Measurements from ENCODE around the gene RNF41.

RNF41 gene

GRCh38 chr12:56256326-56256960, 34.7 kb upstream of the RNF41 start:
- H3K4me3 ChIP-seq (ENCODE audit: insufficient read depth, low read length, poor library complexity, severe bottlenecking): no peak overlapping the region
- TF ChIP-seq EZH2phosphoT487 (conservative IDR thresholded peaks at IDR 0.05; ENCODE audit: low read length): no peak

GRCh38 chr12:56255671-56256070, 33.9 kb upstream of the RNF41 start:
- TF ChIP-seq EZH2phosphoT487 (conservative IDR thresholded peaks at IDR 0.05; ENCODE audit: low read length): no peak
- TF ChIP-seq, protein P1, sequence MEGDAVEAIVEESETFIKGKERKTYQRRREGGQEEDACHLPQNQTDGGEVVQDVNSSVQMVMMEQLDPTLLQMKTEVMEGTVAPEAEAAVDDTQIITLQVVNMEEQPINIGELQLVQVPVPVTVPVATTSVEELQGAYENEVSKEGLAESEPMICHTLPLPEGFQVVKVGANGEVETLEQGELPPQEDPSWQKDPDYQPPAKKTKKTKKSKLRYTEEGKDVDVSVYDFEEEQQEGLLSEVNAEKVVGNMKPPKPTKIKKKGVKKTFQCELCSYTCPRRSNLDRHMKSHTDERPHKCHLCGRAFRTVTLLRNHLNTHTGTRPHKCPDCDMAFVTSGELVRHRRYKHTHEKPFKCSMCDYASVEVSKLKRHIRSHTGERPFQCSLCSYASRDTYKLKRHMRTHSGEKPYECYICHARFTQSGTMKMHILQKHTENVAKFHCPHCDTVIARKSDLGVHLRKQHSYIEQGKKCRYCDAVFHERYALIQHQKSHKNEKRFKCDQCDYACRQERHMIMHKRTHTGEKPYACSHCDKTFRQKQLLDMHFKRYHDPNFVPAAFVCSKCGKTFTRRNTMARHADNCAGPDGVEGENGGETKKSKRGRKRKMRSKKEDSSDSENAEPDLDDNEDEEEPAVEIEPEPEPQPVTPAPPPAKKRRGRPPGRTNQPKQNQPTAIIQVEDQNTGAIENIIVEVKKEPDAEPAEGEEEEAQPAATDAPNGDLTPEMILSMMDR (IDR thresholded peaks at IDR 0.05; ENCODE audit: insufficient read depth, low read length, poor library complexity, severe bottlenecking): no peak
- H3K9me2 ChIP-seq (replicated peaks; ENCODE audit: insufficient read depth, low read length): no peaks in the 10 kb centered on the region
- no peak overlapping the region for H3K9ac ChIP-seq (ENCODE audit: low read length)
- H3K27me3 ChIP-seq (ENCODE audit: low read length): no peaks in the 10 kb centered on the region
- H3K4me2 ChIP-seq (ENCODE audit: low read depth, low read length, poor library complexity, severe bottlenecking): no peak overlapping the region
- no peak overlapping the region for H3K27ac ChIP-seq (ENCODE audit: low read depth, low read length)
- no peaks in the 10 kb centered on the region for H3F3A ChIP-seq (ENCODE audit: insufficient read depth)
- H3K4me3 ChIP-seq (ENCODE audit: insufficient read depth, low read length, poor library complexity, severe bottlenecking): no peak overlapping the region
- peaks cover 10% of the 10 kb centered on the region; the same call in 1 of the 2 replicates for H3K79me2 ChIP-seq (ENCODE audit: insufficient read depth, low read length)
- no peak overlapping the region for H2AFZ ChIP-seq (ENCODE audit: low read depth, low read length, severe bottlenecking)
- H3K36me3 ChIP-seq (ENCODE audit: low read length): no peaks in the 10 kb centered on the region
- no peaks in the 10 kb centered on the region for H3K9me3 ChIP-seq (ENCODE audit: insufficient read depth, low read length)
- H4K20me1 ChIP-seq (ENCODE audit: low read depth, low read length): no peaks in the 10 kb centered on the region

More at GRCh38 chr12:56256326-56256960, 34.7 kb upstream of the RNF41 start:
- Histone ChIP-seq H3K79me2 (ENCODE audit: insufficient read depth, low read length) (peaks cover 10% of the 10 kb centered on the region; the same call in 1 of the 2 replicates), H3K36me3 (ENCODE audit: low read length) (no peaks in the 10 kb centered on the region), H4K20me1 (ENCODE audit: low read depth, low read length) (no peaks in the 10 kb centered on the region), H3K9me2 (replicated peaks; ENCODE audit: insufficient read depth, low read length) (no peaks in the 10 kb centered on the region), H3K9me3 (ENCODE audit: insufficient read depth, low read length) (no peaks in the 10 kb centered on the region), H3K9ac (ENCODE audit: low read length) (no peak overlapping the region), H3K27ac (ENCODE audit: low read depth, low read length) (no peak overlapping the region), H3K27me3 (ENCODE audit: low read length) (no peaks in the 10 kb centered on the region), H3K4me2 (ENCODE audit: low read depth, low read length, poor library complexity, severe bottlenecking) (no peak overlapping the region), H2AFZ (ENCODE audit: low read depth, low read length, severe bottlenecking) (no peak overlapping the region), H3F3A (ENCODE audit: insufficient read depth) (peaks cover 2% of the 10 kb centered on the region; the same call in 1 of the 2 replicates)

- Histone ChIP-seq H3K9ac (ENCODE audit: low read length) (no peak overlapping the region), H3K36me3 (ENCODE audit: low read length) (no peaks in the 10 kb centered on the region), H3F3A (ENCODE audit: insufficient read depth) (no peaks in the 10 kb centered on the region), H3K9me3 (ENCODE audit: insufficient read depth, low read length) (no peaks in the 10 kb centered on the region), H3K4me2 (ENCODE audit: low read depth, low read length, poor library complexity, severe bottlenecking) (no peak overlapping the region), H3K27me3 (ENCODE audit: low read length) (no peaks in the 10 kb centered on the region), H3K79me2 (ENCODE audit: insufficient read depth, low read length) (peaks cover 10% of the 10 kb centered on the region; the same call in 1 of the 2 replicates), H3K9me2 (replicated peaks; ENCODE audit: insufficient read depth, low read length) (no peaks in the 10 kb centered on the region), H3K27ac (ENCODE audit: low read depth, low read length) (no peak overlapping the region), H4K20me1 (ENCODE audit: low read depth, low read length) (no peaks in the 10 kb centered on the region), H2AFZ (ENCODE audit: low read depth, low read length, severe bottlenecking) (no peak overlapping the region), H3K4me3 (ENCODE audit: insufficient read depth, low read length, poor library complexity, severe bottlenecking) (no peak overlapping the region)
- no peak for TF ChIP-seq EZH2phosphoT487 (conservative IDR thresholded peaks at IDR 0.05; ENCODE audit: low read length)
- TF ChIP-seq, protein P1 (IDR thresholded peaks at IDR 0.05; ENCODE audit: insufficient read depth, low read length, poor library complexity, severe bottlenecking): no peak
Observed at GRCh38 chr12:56253091-56253490, 31.4 kb upstream of the RNF41 start.

DNA sequence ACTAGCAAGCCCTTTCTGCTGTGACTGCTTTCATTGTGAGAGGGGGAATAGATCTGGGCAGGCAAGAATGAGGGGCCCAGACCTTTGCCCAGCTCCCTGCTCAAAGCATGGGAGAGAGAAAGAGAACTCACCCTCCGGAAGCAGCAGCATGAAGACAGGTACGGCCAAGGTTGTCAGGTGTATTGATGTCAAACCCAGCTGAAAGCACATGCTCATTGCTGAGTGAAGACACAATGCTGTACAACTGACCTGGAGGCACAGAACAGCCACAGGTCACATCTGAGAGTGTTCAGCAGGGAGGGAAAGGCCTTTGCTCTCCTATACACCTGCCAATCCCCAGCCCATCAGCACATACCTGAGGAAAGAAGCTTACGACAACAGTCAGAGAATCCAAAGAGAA, 30.9 kb upstream of the RNF41 start:
- Histone ChIP-seq H3K9me3 (ENCODE audit: insufficient read depth, low read length) (no peaks in the 10 kb centered on the region), H3K79me2 (ENCODE audit: insufficient read depth, low read length) (peaks cover 8% of the 10 kb centered on the region; the same call in 1 of the 2 replicates), H3K27me3 (ENCODE audit: low read length) (no peaks in the 10 kb centered on the region), H3K4me2 (ENCODE audit: low read depth, low read length, poor library complexity, severe bottlenecking) (no peak overlapping the region), H3K36me3 (ENCODE audit: low read length) (no peaks in the 10 kb centered on the region), H3K9me2 (replicated peaks; ENCODE audit: insufficient read depth, low read length) (no peaks in the 10 kb centered on the region), H2AFZ (ENCODE audit: low read depth, low read length, severe bottlenecking) (no peak overlapping the region), H3K9ac (ENCODE audit: low read length) (no peak overlapping the region), H3F3A (ENCODE audit: insufficient read depth) (no peaks in the 10 kb centered on the region), H3K27ac (ENCODE audit: low read depth, low read length) (no peak overlapping the region), H3K4me3 (ENCODE audit: insufficient read depth, low read length, poor library complexity, severe bottlenecking) (no peak overlapping the region), H4K20me1 (ENCODE audit: low read depth, low read length) (no peaks in the 10 kb centered on the region)
- TF ChIP-seq EZH2phosphoT487 (conservative IDR thresholded peaks at IDR 0.05; ENCODE audit: low read length): no peak
- TF ChIP-seq, protein P1 (IDR thresholded peaks at IDR 0.05; ENCODE audit: insufficient read depth, low read length, poor library complexity, severe bottlenecking): no peak

Data from SU-DHL-6 (cell line).